NB4 (cell line): ENCODE results near the gene PLEKHF1.
A peak's percentile ranks its signal among the peaks of the same experiment; 100 is the strongest.
"Not testable (repeated sequence)": the region's sequence is repeated elsewhere in the genome, so short reads cannot be mapped to it uniquely, and the experiment has no call there.

Source experiments
- DNase-seq: peaks from one replicate; pipeline ENCODE4 v3.0.0; 2010; ENCODE audit warnings: low read depth
- H3K4me3 ChIP-seq: one replicate; pipeline ENCODE4 v1.5.1; 2011; ENCODE audit warnings: mild to moderate bottlenecking, low read depth, low read length, moderate library complexity
- MYC ChIP-seq: IDR thresholded peaks from 2 replicates; pipeline ENCODE4 v1.6.1; 2011; ENCODE audit warnings: low read depth, low read length
- POLR2A ChIP-seq: IDR thresholded peaks from 2 replicates; pipeline ENCODE4 v1.6.1; 2011; ENCODE audit warnings: mild to moderate bottlenecking; ENCODE audit not compliant: insufficient read length; ENCODE audit errors: extremely low read depth
- TF ChIP-seq, protein P1 (sequence below): IDR thresholded peaks from 2 replicates; pipeline ENCODE4 v1.6.1; 2011; ENCODE audit warnings: low read depth, low read length
- TF ChIP-seq, protein P2 (sequence below): IDR thresholded peaks from one replicate; pipeline ENCODE4 v1.5.1; 2012; ENCODE audit warnings: low read depth, low read length

PLEKHF1 gene

GRCh38 chr19:29670255-29670654 is 5.0 kb downstream of the PLEKHF1 start:
- H3K4me3 ChIP-seq: no peak overlapping the region
- no peak for DNase-seq
- TF ChIP-seq POLR2A (no peak), MYC (no peak)
- TF ChIP-seq, protein P1, sequence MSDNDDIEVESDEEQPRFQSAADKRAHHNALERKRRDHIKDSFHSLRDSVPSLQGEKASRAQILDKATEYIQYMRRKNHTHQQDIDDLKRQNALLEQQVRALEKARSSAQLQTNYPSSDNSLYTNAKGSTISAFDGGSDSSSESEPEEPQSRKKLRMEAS: no peak
- TF ChIP-seq, protein P2, sequence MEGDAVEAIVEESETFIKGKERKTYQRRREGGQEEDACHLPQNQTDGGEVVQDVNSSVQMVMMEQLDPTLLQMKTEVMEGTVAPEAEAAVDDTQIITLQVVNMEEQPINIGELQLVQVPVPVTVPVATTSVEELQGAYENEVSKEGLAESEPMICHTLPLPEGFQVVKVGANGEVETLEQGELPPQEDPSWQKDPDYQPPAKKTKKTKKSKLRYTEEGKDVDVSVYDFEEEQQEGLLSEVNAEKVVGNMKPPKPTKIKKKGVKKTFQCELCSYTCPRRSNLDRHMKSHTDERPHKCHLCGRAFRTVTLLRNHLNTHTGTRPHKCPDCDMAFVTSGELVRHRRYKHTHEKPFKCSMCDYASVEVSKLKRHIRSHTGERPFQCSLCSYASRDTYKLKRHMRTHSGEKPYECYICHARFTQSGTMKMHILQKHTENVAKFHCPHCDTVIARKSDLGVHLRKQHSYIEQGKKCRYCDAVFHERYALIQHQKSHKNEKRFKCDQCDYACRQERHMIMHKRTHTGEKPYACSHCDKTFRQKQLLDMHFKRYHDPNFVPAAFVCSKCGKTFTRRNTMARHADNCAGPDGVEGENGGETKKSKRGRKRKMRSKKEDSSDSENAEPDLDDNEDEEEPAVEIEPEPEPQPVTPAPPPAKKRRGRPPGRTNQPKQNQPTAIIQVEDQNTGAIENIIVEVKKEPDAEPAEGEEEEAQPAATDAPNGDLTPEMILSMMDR: no peak

GRCh38 chr19:29671026-29671392 is 5.7 kb downstream of the PLEKHF1 start:
- not testable (repeated sequence) for H3K4me3 ChIP-seq, DNase-seq

DNA sequence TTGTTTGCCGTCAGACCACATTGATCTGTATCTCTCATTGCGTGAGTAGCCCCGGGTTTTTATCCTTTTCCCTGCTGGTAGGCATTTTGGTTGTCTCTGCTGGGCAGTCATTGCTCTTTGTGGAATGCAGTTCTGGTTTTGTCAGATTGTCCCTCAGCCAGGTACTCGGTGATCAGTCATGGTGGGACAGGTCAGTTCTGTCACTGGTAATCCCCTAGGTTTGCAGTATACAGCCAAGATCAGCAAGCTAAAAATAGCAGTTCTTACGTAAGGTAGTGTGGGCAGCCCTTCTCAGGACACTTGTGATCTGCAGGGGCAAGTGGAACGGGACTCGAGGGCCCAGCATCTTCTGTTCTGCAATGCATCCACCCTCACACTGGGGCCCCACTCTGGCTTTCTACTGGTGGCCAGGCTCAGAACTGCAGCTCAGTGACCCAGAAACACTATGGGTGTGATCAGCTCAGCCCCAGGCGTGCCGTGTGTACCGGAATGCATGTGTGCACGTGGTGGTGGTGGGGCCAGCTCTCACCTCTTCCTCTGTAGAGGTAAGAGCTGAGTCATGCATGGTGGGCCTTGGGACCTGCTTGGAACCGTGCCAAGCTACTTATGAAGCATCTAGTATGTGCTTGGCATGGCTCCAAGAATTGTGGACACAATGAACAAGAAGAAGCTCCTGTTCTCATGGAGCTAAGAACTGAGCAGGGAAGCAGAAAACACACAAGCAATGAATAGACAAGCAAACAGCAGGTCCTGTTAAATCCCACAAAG is 6.3 kb downstream of the PLEKHF1 start:
- DNase-seq: peak; percentile 27
- TF ChIP-seq, protein P2: peak; percentile 1
- no peak for TF ChIP-seq MYC

DNA sequence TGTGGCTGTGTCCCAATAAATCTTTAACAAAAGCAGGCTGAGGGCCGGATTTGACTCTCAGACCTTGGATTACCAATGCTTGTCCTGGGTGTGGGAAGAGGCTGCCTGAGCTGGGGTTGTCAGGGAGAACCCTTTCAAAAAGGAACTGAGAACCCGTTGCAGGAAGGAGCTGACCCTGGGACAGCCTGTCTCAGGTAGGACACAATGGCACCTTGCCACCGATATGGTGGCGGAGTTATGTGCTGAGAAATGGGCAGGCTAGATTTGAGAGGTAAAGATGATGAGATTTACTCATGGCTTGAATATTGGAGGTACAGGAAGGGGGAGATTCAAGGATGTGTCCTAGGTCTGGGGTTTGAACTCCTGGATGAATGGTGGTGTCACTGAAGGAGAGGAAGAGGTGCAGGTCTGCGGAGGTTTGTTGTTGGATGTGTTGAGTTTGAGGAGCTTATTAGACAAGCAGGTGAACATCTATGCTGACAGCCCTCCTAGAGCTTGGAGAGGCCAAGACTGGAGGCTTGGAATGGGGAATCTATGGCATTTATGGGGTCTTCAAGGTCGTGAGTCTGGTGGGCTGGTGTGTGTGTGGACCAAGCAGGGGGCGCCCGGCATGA is 7.2 kb downstream of the PLEKHF1 start:
- TF ChIP-seq, protein P1: no peak
- TF ChIP-seq MYC (no peak), POLR2A (no peak)
- TF ChIP-seq, protein P2: no peak
- H3K4me3 ChIP-seq: no peak overlapping the region
- DNase-seq: no peak

More for the DNA sequence above, 6.3 kb downstream of the PLEKHF1 start:
- no peak overlapping the region for H3K4me3 ChIP-seq

DNA sequence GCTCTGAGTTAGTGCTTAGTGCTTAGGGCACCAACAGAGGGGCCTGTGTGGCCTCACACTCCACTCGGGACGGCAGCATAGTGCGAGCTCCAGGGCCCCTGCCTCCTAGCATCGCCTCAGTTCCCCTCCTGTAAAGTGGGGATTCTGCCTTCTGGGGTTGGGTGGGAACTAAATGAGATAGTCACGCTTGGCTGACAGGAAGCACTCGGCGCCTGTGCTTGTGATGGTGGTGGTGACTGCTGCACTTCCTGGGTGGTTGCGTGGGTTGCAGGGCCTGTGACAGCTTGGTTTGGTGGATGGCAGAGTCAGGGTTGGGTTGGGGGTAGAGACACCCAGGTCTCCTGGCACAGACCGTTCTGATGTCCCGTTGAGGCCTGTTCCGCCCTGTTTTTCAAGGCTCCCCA is 7.7 kb downstream of the PLEKHF1 start:
- TF ChIP-seq MYC (no peak), POLR2A (no peak)
- TF ChIP-seq, protein P2: no peak
- TF ChIP-seq, protein P1: no peak
- no peak overlapping the region for H3K4me3 ChIP-seq
- DNase-seq: no peak

DNA sequence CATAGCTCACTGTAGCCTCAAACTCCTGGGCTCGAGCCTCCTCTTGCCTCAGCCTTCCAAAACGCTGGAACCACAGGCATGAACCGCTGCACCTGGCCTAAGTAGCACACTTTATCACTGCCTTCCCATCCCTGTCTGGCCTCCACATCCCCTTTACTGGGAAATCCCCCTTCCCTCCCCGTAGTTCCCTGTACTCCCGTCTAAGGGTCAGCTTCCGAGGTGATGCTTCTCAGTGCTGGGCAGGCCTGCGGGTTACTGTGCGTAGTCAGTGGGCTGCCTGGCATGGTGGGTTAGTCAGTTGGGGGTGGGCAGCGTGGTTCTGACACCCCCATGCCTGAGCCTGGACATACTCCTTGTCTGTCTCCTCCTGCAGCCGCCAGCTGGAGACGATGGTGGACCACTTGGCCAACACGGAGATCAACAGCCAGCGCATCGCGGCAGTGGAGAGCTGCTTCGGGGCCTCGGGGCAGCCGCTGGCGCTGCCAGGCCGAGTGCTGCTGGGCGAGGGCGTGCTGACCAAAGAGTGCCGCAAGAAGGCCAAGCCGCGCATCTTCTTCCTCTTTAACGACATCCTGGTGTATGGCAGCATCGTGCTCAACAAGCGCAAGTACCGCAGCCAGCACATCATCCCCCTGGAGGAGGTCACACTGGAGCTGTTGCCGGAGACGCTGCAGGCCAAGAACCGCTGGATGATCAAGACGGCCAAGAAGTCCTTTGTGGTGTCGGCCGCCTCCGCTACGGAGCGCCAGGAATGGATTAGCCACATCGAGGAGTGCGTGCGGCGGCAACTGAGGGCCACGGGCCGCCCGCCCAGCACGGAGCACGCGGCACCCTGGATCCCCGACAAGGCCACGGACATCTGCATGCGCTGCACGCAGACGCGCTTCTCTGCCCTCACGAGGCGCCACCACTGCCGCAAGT is 8.4 kb downstream of the PLEKHF1 start:
- no peak for DNase-seq
- TF ChIP-seq POLR2A (no peak), MYC (no peak)
- TF ChIP-seq, protein P1: no peak
- TF ChIP-seq, protein P2: no peak
- H3K4me3 ChIP-seq: no peak overlapping the region
